ENCODE data around the gene SPOCK1.

The SPOCK1 gene

GRCh38 chr5:137167187-137167586 lies 331.9 kb downstream of the SPOCK1 start:
- H3K27ac ChIP-seq = no peak overlapping the region
- DNase-seq (ENCODE audit: low spot score) = no peak
- H3K4me3 ChIP-seq = no peak overlapping the region
- TF ChIP-seq CTCF (IDR thresholded peaks at IDR 0.05) = no peak

GRCh38 chr5:137164961-137165360 lies 334.2 kb downstream of the SPOCK1 start:
- TF ChIP-seq CTCF (IDR thresholded peaks at IDR 0.05) = no peak
- DNase-seq (ENCODE audit: low spot score) = no peak
- H3K27ac ChIP-seq = no peak overlapping the region
- no peak overlapping the region for H3K4me3 ChIP-seq

GRCh38 chr5:137164536-137164935 lies 334.6 kb downstream of the SPOCK1 start:
- Histone ChIP-seq H3K4me3 (no peak overlapping the region), H3K27ac (no peak overlapping the region)
- no peak for DNase-seq (ENCODE audit: low spot score)
- TF ChIP-seq CTCF (IDR thresholded peaks at IDR 0.05) = no peak

GRCh38 chr5:137158691-137159090 lies 340.4 kb downstream of the SPOCK1 start:
- no peak for TF ChIP-seq CTCF (IDR thresholded peaks at IDR 0.05)
- no peak for DNase-seq (ENCODE audit: low spot score)
- no peak overlapping the region for H3K27ac ChIP-seq
- no peak overlapping the region for H3K4me3 ChIP-seq

GRCh38 chr5:137156180-137156579 lies 342.9 kb downstream of the SPOCK1 start:
- no peak overlapping the region for H3K4me3 ChIP-seq
- H3K27ac ChIP-seq = no peak overlapping the region
- no peak for TF ChIP-seq CTCF (IDR thresholded peaks at IDR 0.05)
- no peak for DNase-seq (ENCODE audit: low spot score)

- no peak for TF ChIP-seq CTCF (IDR thresholded peaks at IDR 0.05)
- Histone ChIP-seq H3K27ac (no peak overlapping the region), H3K4me3 (no peak overlapping the region)
- no peak for DNase-seq (ENCODE audit: low spot score)
Measured at GRCh38 chr5:137155261-137156000, 343.7 kb downstream of the SPOCK1 start.

GRCh38 chr5:137152616-137153015 lies 346.5 kb downstream of the SPOCK1 start:
- no peak for DNase-seq (ENCODE audit: low spot score)
- no peak for TF ChIP-seq CTCF (IDR thresholded peaks at IDR 0.05)
- Histone ChIP-seq H3K4me3 (no peak overlapping the region), H3K27ac (no peak overlapping the region)
